ENCODE measurements around the gene GIMAP5. TPM values are rescaled to one million over a fixed set of nuclear protein-coding genes. Genes with fewer than 3 reads are reported as not detected.

The GIMAP5 gene
- total RNA-seq, 4 donors from 2014 or later: 2.6 to 15.7 (median 11.2) TPM

GRCh38 chr7:150751702-150752101 is 14.5 kb downstream of the GIMAP5 start:
- no peak for TF ChIP-seq POLR2AphosphoS5 (IDR thresholded peaks at IDR 0.05)
- no peak for TF ChIP-seq CTCF (IDR thresholded peaks at IDR 0.05)
- TF ChIP-seq EP300 (IDR thresholded peaks at IDR 0.05; ENCODE audit: low read depth): no peak
- TF ChIP-seq POLR2A (IDR thresholded peaks at IDR 0.05): no peak
- no peaks in the 10 kb centered on the region for H3K27me3 ChIP-seq
- 51 to 80% methylated on average over 1 to 2 of the region's 2 CpGs for WGBS, 2 donors (ENCODE audit: low coverage in 1 of 2)
- no peaks in the 10 kb centered on the region for H3K36me3 ChIP-seq
- DNase-seq: no peak
- intact Hi-C loops (cut with DNase I; ENCODE audit: low total_unique reads): no loop called here
- in situ Hi-C loops (cut with MboI; ENCODE audit: low pct_ligation_motif_present in 1 of 4, low pct_unique_long_range_greater_than_20kb in 1 of 4, low sequenced_read_pairs in 3 of 4): loop anchor here in 1 of 4 donors (10.0 kb wide), 1 partner anchor 307 kb away; no protein-coding TSS in a partner anchor
- H3K4me3 ChIP-seq: no peak overlapping the region
- H3K9me3 ChIP-seq: no peaks in the 10 kb centered on the region
- no peak overlapping the region for H3K27ac ChIP-seq
- H3K4me1 ChIP-seq: peaks cover 0 to 4% (median 0%) of the 10 kb centered on the region in 4 donors

GRCh38 chr7:150753239-150753638 is 16.0 kb downstream of the GIMAP5 start:
- TF ChIP-seq POLR2AphosphoS5 (IDR thresholded peaks at IDR 0.05) (no peak), EP300 (IDR thresholded peaks at IDR 0.05; ENCODE audit: low read depth) (no peak), POLR2A (IDR thresholded peaks at IDR 0.05) (no peak), CTCF (IDR thresholded peaks at IDR 0.05) (no peak)
- DNase-seq: no peak
- WGBS, 2 donors (ENCODE audit: low coverage in 1 of 2): 75 to 76% methylated on average over 5 to 6 of the region's 6 CpGs
- in situ Hi-C loops (cut with MboI; ENCODE audit: low pct_ligation_motif_present in 1 of 4, low pct_unique_long_range_greater_than_20kb in 1 of 4, low sequenced_read_pairs in 3 of 4): loop anchor here in 1 of 4 donors (10.0 kb wide), 1 partner anchor 308 kb away; no protein-coding TSS in a partner anchor
- no peak overlapping the region for H3K27ac ChIP-seq
- H3K4me1 ChIP-seq: peaks cover 0 to 4% (median 0%) of the 10 kb centered on the region in 4 donors
- no peaks in the 10 kb centered on the region for H3K9me3 ChIP-seq
- H3K27me3 ChIP-seq: no peaks in the 10 kb centered on the region
- H3K36me3 ChIP-seq: no peaks in the 10 kb centered on the region
- no peak overlapping the region for H3K4me3 ChIP-seq
- intact Hi-C loops (cut with DNase I; ENCODE audit: low total_unique reads): no loop called here

GRCh38 chr7:150753826-150754603 is 16.8 kb downstream of the GIMAP5 start:
- Histone ChIP-seq H3K4me3 (no peak overlapping the region), H3K9me3 (no peaks in the 10 kb centered on the region), H3K27ac (no peak overlapping the region), H3K4me1 (peaks cover 0 to 4% (median 0%) of the 10 kb centered on the region in 4 donors), H3K27me3 (no peaks in the 10 kb centered on the region), H3K36me3 (no peaks in the 10 kb centered on the region)
- TF ChIP-seq CTCF (IDR thresholded peaks at IDR 0.05) (no peak), EP300 (IDR thresholded peaks at IDR 0.05; ENCODE audit: low read depth) (no peak), POLR2A (IDR thresholded peaks at IDR 0.05) (no peak), POLR2AphosphoS5 (IDR thresholded peaks at IDR 0.05) (no peak)
- WGBS, 2 donors (ENCODE audit: low coverage in 1 of 2): 14 to 33% methylated on average over 1 to 3 of the region's 3 CpGs
- intact Hi-C loops (cut with DNase I; ENCODE audit: low total_unique reads): no loop called here
- in situ Hi-C loops (cut with MboI; ENCODE audit: low pct_ligation_motif_present in 1 of 4, low pct_unique_long_range_greater_than_20kb in 1 of 4, low sequenced_read_pairs in 3 of 4): loop anchor here in 1 of 4 donors (10.0 kb wide), 1 partner anchor 309 kb away; no protein-coding TSS in a partner anchor
- no peak for DNase-seq

- Histone ChIP-seq H3K27me3 (no peaks in the 10 kb centered on the region), H3K4me3 (no peak overlapping the region), H3K4me1 (peaks cover 0 to 4% (median 0%) of the 10 kb centered on the region in 4 donors), H3K9me3 (no peaks in the 10 kb centered on the region), H3K36me3 (no peaks in the 10 kb centered on the region), H3K27ac (peak overlapping the region in 3 of 4 donors; percentile 29 to 65 (median 61))
- intact Hi-C loops (cut with DNase I; ENCODE audit: low total_unique reads): no loop called here
- DNase-seq: no peak
- TF ChIP-seq POLR2A (IDR thresholded peaks at IDR 0.05) (no peak), POLR2AphosphoS5 (IDR thresholded peaks at IDR 0.05) (no peak)
- in situ Hi-C loops (cut with MboI; ENCODE audit: low pct_ligation_motif_present in 1 of 4, low pct_unique_long_range_greater_than_20kb in 1 of 4, low sequenced_read_pairs in 3 of 4): loop anchor here in 2 of 4 donors (5.0 to 10.0 kb wide), 2 partner anchors 308 to 310 kb away; no protein-coding TSS in a partner anchor
Observed at GRCh38 chr7:150754951-150755350, 17.7 kb downstream of the GIMAP5 start.
